HG03175 (cell line): ENCODE measurements around the gene LBHD2.
"Not testable (repeated sequence)": the region's sequence is repeated elsewhere in the genome, so short reads cannot be mapped to it uniquely, and the experiment has no call there.

Experiments used
- ATAC-seq: cut with Tn5 transposase; IDR thresholded peaks from one replicate; pipeline ENCODE4 v1.9.1; 2021; ENCODE audit warnings: mild to moderate bottlenecking, moderate library complexity; ENCODE audit not compliant: unreplicated experiment

Gene LBHD2

GRCh38 chr14:103118018-103118662 is 34.1 kb downstream of the LBHD2 start:
- no peak for ATAC-seq

GRCh38 chr14:103118663-103119404 is 34.8 kb downstream of the LBHD2 start:
- ATAC-seq = no peak

GRCh38 chr14:103119527-103119926 is 35.5 kb downstream of the LBHD2 start:
- not testable (repeated sequence) for ATAC-seq

GRCh38 chr14:103121121-103121845 is 37.3 kb downstream of the LBHD2 start:
- no peak for ATAC-seq

- ATAC-seq = no peak
Measured at GRCh38 chr14:103121846-103122584, 38.0 kb downstream of the LBHD2 start.

- no peak for ATAC-seq
Measured at GRCh38 chr14:103122585-103122946, 38.6 kb downstream of the LBHD2 start.

- ATAC-seq = no peak
Measured at GRCh38 chr14:103122947-103123633, 39.1 kb downstream of the LBHD2 start, which contains the start of gene TNFAIP2. TSS of gene TNFAIP2 (plus strand) at chr14:103123461. CDS start at chr14:103126458, 2,997 bp downstream.

GRCh38 chr14:103123634-103124500 is 39.9 kb downstream of the LBHD2 start:
- no peak for ATAC-seq

GRCh38 chr14:103124501-103125001 is 40.5 kb downstream of the LBHD2 start:
- ATAC-seq = no peak

GRCh38 chr14:103125098-103126070 is 41.4 kb downstream of the LBHD2 start:
- no peak for ATAC-seq

GRCh38 chr14:103126088-103126872 is 42.3 kb downstream of the LBHD2 start:
- ATAC-seq = no peak

- no peak for ATAC-seq
Measured at GRCh38 chr14:103126873-103127304, 42.9 kb downstream of the LBHD2 start.

- ATAC-seq = no peak
Measured at GRCh38 chr14:103127356-103127755, 43.3 kb downstream of the LBHD2 start.

GRCh38 chr14:103127861-103128598 is 44.0 kb downstream of the LBHD2 start:
- no peak for ATAC-seq

- ATAC-seq = no peak
Measured at GRCh38 chr14:103128631-103129300, 44.8 kb downstream of the LBHD2 start.
